Astrocyte (in vitro differentiated cells and primary cell): Measurements from ENCODE around the gene LETMD1. TPM values are rescaled to one million over a fixed set of nuclear protein-coding genes. Genes with fewer than 3 reads are reported as not detected.

ENCODE experiments used
- DNase-seq: peaks from one replicate; pipeline ENCODE4 v3.0.0-alpha.2; 2010; ENCODE audit warnings: low read depth
- FAIRE-seq: peaks from 2 replicates; lab custom pipeline; 2011; peaks lifted over from hg19 to GRCh38; lab: Jason Lieb, UNC
- H2AFZ ChIP-seq: 2 replicates; pipeline ENCODE4 v1.6.0; 2012; ENCODE audit warnings: low read depth, low read length, inconsistent platforms
- H3K27ac ChIP-seq: 2 replicates; pipeline ENCODE4 v1.5.1; 2011; ENCODE audit warnings: low read depth, low read length, inconsistent platforms
- H3K27me3 ChIP-seq: 2 replicates; pipeline ENCODE4 v1.6.0; 2011; ENCODE audit warnings: low read length, inconsistent platforms; ENCODE audit not compliant: insufficient read depth
- H3K36me3 ChIP-seq: 2 replicates; pipeline ENCODE4 v1.5.1; 2011; ENCODE audit warnings: low read length, inconsistent platforms; ENCODE audit not compliant: insufficient read depth
- H3K4me1 ChIP-seq: 2 replicates; pipeline ENCODE4 v1.5.1; 2011; ENCODE audit warnings: low read length, inconsistent platforms; ENCODE audit not compliant: insufficient read depth
- H3K4me2 ChIP-seq: 2 replicates; pipeline ENCODE4 v1.6.0; 2012; ENCODE audit warnings: low read length, inconsistent platforms
- H3K4me3 ChIP-seq: 2 replicates; pipeline ENCODE4 v1.5.1; 2011; ENCODE audit warnings: low read depth, mild to moderate bottlenecking, low read length, inconsistent platforms; ENCODE audit not compliant: insufficient read depth
- H3K79me2 ChIP-seq: 2 replicates; pipeline ENCODE4 v1.6.0; 2012; ENCODE audit warnings: mild to moderate bottlenecking, low read length, inconsistent platforms; ENCODE audit not compliant: insufficient read depth
- H3K9ac ChIP-seq: 2 replicates; pipeline ENCODE4 v1.6.0; 2012; ENCODE audit warnings: mild to moderate bottlenecking, low read length, inconsistent platforms
- H3K9me3 ChIP-seq: 2 replicates; pipeline ENCODE4 v1.5.1; 2012; ENCODE audit warnings: low read depth, mild to moderate bottlenecking, low read length, inconsistent platforms; ENCODE audit not compliant: insufficient read depth
- H4K20me1 ChIP-seq: 2 replicates; pipeline ENCODE4 v1.6.0; 2012; ENCODE audit warnings: low read length, inconsistent platforms; ENCODE audit not compliant: insufficient read depth
- H3K27ac Mint-ChIP-seq: one replicate; pipeline ENCODE4 v1.8.0; 2021; ENCODE audit warnings: mild to moderate bottlenecking, mixed read lengths; ENCODE audit not compliant: unreplicated experiment
- H3K27me3 Mint-ChIP-seq: one replicate; pipeline ENCODE4 v1.8.0; 2021; ENCODE audit warnings: low read depth, mixed read lengths; ENCODE audit not compliant: unreplicated experiment
- H3K36me3 Mint-ChIP-seq: one replicate; pipeline ENCODE4 v1.8.0; 2021; ENCODE audit warnings: low read depth, mixed read lengths; ENCODE audit not compliant: unreplicated experiment
- H3K4me1 Mint-ChIP-seq: one replicate; pipeline ENCODE4 v1.8.0; 2021; ENCODE audit warnings: low read depth, mixed read lengths; ENCODE audit not compliant: unreplicated experiment
- H3K4me3 Mint-ChIP-seq: one replicate; pipeline ENCODE4 v1.8.0; 2021; ENCODE audit warnings: mild to moderate bottlenecking, moderate library complexity, mixed read lengths; ENCODE audit not compliant: unreplicated experiment
- H3K9me3 Mint-ChIP-seq: one replicate; pipeline ENCODE4 v1.8.0; 2021; ENCODE audit warnings: mild to moderate bottlenecking, mixed read lengths; ENCODE audit not compliant: unreplicated experiment
- EZH2 ChIP-seq: IDR thresholded peaks from 2 replicates; pipeline ENCODE4 v1.6.1; 2012; ENCODE audit warnings: mild to moderate bottlenecking, low read length, inconsistent platforms; ENCODE audit not compliant: insufficient read depth
- total RNA-seq: library from RNA; stranded (reverse); gene quantifications from 2 replicates; pipeline ENCODE4 v1.2.1, GENCODE V29; 2021
- TF ChIP-seq, protein P1 (sequence below): IDR thresholded peaks from 2 replicates; pipeline ENCODE4 v1.5.1; 2011; ENCODE audit warnings: low read depth, mild to moderate bottlenecking, inconsistent platforms, low read length, moderate library complexity; ENCODE audit not compliant: insufficient read depth

LETMD1 gene
- total RNA-seq, 1 donor from 2014 or later, result 25.2 TPM

DNA sequence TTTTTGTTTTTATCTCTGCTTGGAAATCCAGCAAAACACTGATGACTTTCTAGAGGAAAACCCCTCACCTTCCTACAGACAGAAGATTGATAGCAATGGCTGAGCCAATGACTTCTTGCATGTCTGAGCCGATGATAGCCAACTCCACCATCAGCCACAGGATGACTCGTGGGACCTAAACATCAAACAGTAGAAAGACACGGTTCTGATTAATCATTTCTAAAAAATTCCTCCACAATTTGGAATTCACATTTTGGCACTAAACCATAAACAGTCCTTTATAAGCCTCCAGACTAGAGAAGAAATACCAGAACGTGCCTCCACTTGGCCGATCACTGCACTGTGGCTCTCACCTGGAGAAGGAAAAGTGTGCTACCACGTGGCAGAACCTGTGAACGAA, 47.9 kb upstream of the LETMD1 start:
- H3K9ac ChIP-seq, result no peak overlapping the region
- H3K4me1 ChIP-seq, result peaks cover 5% of the 10 kb centered on the region
- DNase-seq (peak; percentile 67), FAIRE-seq (no peak)
- Mint-ChIP-seq H3K27me3 (no peaks in the 10 kb centered on the region), H3K4me1 (peaks cover 6% of the 10 kb centered on the region), H3K9me3 (no peaks in the 10 kb centered on the region), H3K27ac (no peak overlapping the region), H3K4me3 (no peak overlapping the region), H3K36me3 (peaks cover 25% of the 10 kb centered on the region)
- H3K27me3 ChIP-seq, result no peaks in the 10 kb centered on the region
- H3K79me2 ChIP-seq, result no peaks in the 10 kb centered on the region
- H3K36me3 ChIP-seq, result peaks cover 8% of the 10 kb centered on the region
- no peak overlapping the region for H2AFZ ChIP-seq
- no peaks in the 10 kb centered on the region for H4K20me1 ChIP-seq
- H3K4me2 ChIP-seq, result no peak overlapping the region
- H3K4me3 ChIP-seq, result no peak overlapping the region
- no peaks in the 10 kb centered on the region for H3K9me3 ChIP-seq
- TF ChIP-seq, protein P1, sequence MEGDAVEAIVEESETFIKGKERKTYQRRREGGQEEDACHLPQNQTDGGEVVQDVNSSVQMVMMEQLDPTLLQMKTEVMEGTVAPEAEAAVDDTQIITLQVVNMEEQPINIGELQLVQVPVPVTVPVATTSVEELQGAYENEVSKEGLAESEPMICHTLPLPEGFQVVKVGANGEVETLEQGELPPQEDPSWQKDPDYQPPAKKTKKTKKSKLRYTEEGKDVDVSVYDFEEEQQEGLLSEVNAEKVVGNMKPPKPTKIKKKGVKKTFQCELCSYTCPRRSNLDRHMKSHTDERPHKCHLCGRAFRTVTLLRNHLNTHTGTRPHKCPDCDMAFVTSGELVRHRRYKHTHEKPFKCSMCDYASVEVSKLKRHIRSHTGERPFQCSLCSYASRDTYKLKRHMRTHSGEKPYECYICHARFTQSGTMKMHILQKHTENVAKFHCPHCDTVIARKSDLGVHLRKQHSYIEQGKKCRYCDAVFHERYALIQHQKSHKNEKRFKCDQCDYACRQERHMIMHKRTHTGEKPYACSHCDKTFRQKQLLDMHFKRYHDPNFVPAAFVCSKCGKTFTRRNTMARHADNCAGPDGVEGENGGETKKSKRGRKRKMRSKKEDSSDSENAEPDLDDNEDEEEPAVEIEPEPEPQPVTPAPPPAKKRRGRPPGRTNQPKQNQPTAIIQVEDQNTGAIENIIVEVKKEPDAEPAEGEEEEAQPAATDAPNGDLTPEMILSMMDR, result no peak
- TF ChIP-seq EZH2, result no peak
- H3K27ac ChIP-seq, result no peak overlapping the region

DNA sequence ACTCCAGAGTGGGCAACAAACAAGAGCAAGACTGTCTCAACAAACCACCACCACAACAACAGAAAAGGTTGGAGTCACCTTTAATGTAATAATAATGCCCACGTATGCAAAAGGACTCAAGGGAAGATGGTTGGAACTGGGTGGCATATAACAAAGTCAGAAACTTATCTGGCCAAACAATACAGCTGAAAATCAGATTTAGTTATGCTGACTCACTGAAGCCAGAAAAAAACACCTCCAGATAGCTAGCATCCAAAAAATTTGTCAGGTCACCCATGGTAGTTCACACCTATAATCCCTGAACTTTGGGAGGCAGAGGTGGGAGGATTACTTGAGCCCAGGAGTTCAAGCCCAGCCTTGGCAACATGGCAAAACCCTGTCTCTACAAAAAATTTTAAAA, 46.3 kb upstream of the LETMD1 start:
- no peak overlapping the region for H3K4me3 ChIP-seq
- Mint-ChIP-seq H3K36me3 (peaks cover 25% of the 10 kb centered on the region), H3K27ac (no peak overlapping the region), H3K9me3 (no peaks in the 10 kb centered on the region), H3K4me3 (no peak overlapping the region), H3K27me3 (no peaks in the 10 kb centered on the region), H3K4me1 (peaks cover 6% of the 10 kb centered on the region)
- H3K27ac ChIP-seq, result no peak overlapping the region
- TF ChIP-seq, protein P1, result no peak
- no peak for TF ChIP-seq EZH2
- no peaks in the 10 kb centered on the region for H3K79me2 ChIP-seq
- H3K27me3 ChIP-seq, result no peaks in the 10 kb centered on the region
- no peaks in the 10 kb centered on the region for H4K20me1 ChIP-seq
- peaks cover 5% of the 10 kb centered on the region for H3K4me1 ChIP-seq
- H3K9ac ChIP-seq, result no peak overlapping the region
- H3K9me3 ChIP-seq, result no peaks in the 10 kb centered on the region
- FAIRE-seq (no peak), DNase-seq (no peak)
- peaks cover 8% of the 10 kb centered on the region for H3K36me3 ChIP-seq
- no peak overlapping the region for H3K4me2 ChIP-seq
- H2AFZ ChIP-seq, result no peak overlapping the region

DNA sequence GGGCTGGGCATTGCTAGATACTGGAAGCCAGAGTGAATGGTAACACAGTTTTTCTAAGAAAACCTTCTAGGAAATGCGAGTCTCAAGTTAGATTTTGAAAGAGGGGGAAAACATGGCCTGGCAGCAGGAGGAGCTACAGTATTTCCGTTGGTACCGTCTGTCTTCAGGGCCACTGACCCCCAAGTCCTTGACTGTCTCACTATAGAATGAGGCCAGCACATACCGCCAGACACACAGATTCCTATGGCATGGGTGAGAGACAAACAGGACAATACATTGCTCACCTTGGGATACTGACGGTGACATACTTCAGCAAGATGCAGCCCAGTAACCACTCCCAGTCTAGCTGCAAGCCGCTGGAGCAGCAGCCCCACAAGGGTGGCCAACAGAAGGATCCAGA, 43.6 kb upstream of the LETMD1 start:
- peaks cover 5% of the 10 kb centered on the region for H3K36me3 ChIP-seq
- DNase-seq, result no peak
- H3K36me3 Mint-ChIP-seq, result peaks cover 26% of the 10 kb centered on the region

More for the DNA sequence above, 43.6 kb upstream of the LETMD1 start:
- TF ChIP-seq EZH2, result no peak
- Histone ChIP-seq H3K79me2 (no peaks in the 10 kb centered on the region), H3K9me3 (no peaks in the 10 kb centered on the region), H4K20me1 (peaks cover 6% of the 10 kb centered on the region), H2AFZ (no peak overlapping the region), H3K27me3 (no peaks in the 10 kb centered on the region), H3K4me2 (no peak overlapping the region), H3K4me1 (peaks cover 5% of the 10 kb centered on the region), H3K4me3 (no peak overlapping the region), H3K9ac (no peak overlapping the region), H3K27ac (no peak overlapping the region)
- no peaks in the 10 kb centered on the region for H3K9me3 Mint-ChIP-seq
- H3K4me1 Mint-ChIP-seq, result peaks cover 9% of the 10 kb centered on the region
- no peak for FAIRE-seq
- peak overlapping the region; percentile 69 for H3K27ac Mint-ChIP-seq
- no peaks in the 10 kb centered on the region for H3K27me3 Mint-ChIP-seq
- no peak overlapping the region for H3K4me3 Mint-ChIP-seq
